GM12878 (cell line): Measurements from ENCODE around the gene KIFAP3.
"Not testable (repeated sequence)": the region's sequence is repeated elsewhere in the genome, so short reads cannot be mapped to it uniquely, and the experiment has no call there.

Source experiments
- CBFB ChIP-seq: IDR thresholded peaks from 2 replicates; pipeline ENCODE4 v1.6.1; 2016; ENCODE audit warnings: antibody characterized with exemption, low read depth
- CTCF ChIP-seq, 3 experiments: IDR thresholded peaks in 2 of 3; conservative IDR thresholded peaks in 1 of 3; 2 replicates each; pipeline ENCODE4 v1.5.1; 2011; ENCODE audit warnings: low read depth in 3 of 3, low read length in 3 of 3, mild to moderate bottlenecking in 3 of 3, control low read depth in 2 of 3, moderate library complexity in 2 of 3, inconsistent platforms in 1 of 3, mixed read lengths in 1 of 3; ENCODE audit not compliant: control insufficient read depth in 2 of 3, insufficient read depth in 1 of 3; ENCODE audit errors: extremely low read depth in 1 of 3
- HDAC2 ChIP-seq: fragments of 200-600 bp; sonication (generic); IDR thresholded peaks from 2 replicates; pipeline ENCODE4 v1.6.1; 2017
- LARP7 ChIP-seq: fragments of 450-650 bp; IDR thresholded peaks from 2 replicates; pipeline ENCODE4 v1.6.1; 2017; ENCODE audit warnings: mild to moderate bottlenecking
- NFXL1 ChIP-seq: fragments of 450-650 bp; IDR thresholded peaks from 2 replicates; pipeline ENCODE4 v1.6.1; 2017; ENCODE audit warnings: antibody characterized with exemption, mild to moderate bottlenecking, borderline replicate concordance
- POLR2A ChIP-seq: IDR thresholded peaks from 2 replicates; pipeline ENCODE4 v1.6.1; 2011; ENCODE audit warnings: low read depth, mild to moderate bottlenecking, low read length
- RB1 ChIP-seq: fragments of 450-650 bp; formaldehyde crosslinking; IDR thresholded peaks from 2 replicates; pipeline ENCODE4 v1.6.1; 2017; ENCODE audit warnings: mild to moderate bottlenecking, borderline replicate concordance
- RFX5 ChIP-seq: IDR thresholded peaks from 2 replicates; pipeline ENCODE4 v1.6.1; 2011; ENCODE audit warnings: low read depth, low read length, improper control_type of control experiment
- YY1 ChIP-seq: IDR thresholded peaks from 2 replicates; pipeline ENCODE4 v1.6.1; 2011; ENCODE audit warnings: low read depth, mild to moderate bottlenecking, low read length
- ZNF274 ChIP-seq: IDR thresholded peaks from one replicate; pipeline ENCODE4 v1.8.0; 2011; ENCODE audit not compliant: insufficient read length, insufficient read depth

- not testable (repeated sequence) for TF ChIP-seq CBFB; YY1; CTCF (IDR thresholded peaks at IDR 0.05 in 2 of 3, conservative IDR thresholded peaks at IDR 0.05 in 1 of 3; ENCODE audit: control insufficient read depth in 2 of 3, extremely low read depth in 1 of 3, insufficient read depth in 1 of 3, low read depth in 3 of 3, low read length in 3 of 3); RB1; LARP7; NFXL1; RFX5; HDAC2; POLR2A; ZNF274
Observed at GRCh38 chr1:170060015-170060520, 14.4 kb downstream of the KIFAP3 start.
